ENCODE measurements around the gene ARID3C.

ARID3C gene

DNA sequence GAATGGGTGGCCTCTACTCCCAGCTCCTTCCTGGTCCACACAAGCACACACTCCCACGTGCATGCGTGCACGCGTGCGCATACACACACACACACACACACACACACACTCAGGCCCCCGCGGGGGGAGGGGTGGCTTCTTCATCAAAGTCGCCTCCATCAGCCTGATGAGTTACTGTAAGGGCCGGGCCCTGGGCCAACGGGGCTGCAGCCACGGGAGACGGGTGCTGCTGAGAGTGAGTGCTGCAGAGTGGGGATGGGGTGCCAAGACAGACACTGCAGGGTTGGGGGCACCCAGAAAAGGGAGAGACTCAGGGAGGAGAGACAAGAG is 57.4 kb downstream of the ARID3C start:
- Histone ChIP-seq H3K4me3 (ENCODE audit: low read length in 2 of 2) (no peak overlapping the region), H3K4me1 (ENCODE audit: control insufficient read depth in 2 of 2, insufficient read depth in 2 of 2, low read length in 2 of 2) (peaks cover 22 to 36% of the 10 kb centered on the region in 2 donors), H3K36me3 (ENCODE audit: control insufficient read depth in 2 of 2, insufficient read depth in 2 of 2, low read length in 2 of 2) (no peaks in the 10 kb centered on the region), H3K27me3 (ENCODE audit: control insufficient read depth in 2 of 2, insufficient read depth in 2 of 2, low read length in 2 of 2) (peaks cover 2 to 5% of the 10 kb centered on the region in 2 donors), H3K27ac (ENCODE audit: low read depth in 2 of 2, low read length in 2 of 2) (peak overlapping the region; percentile 27 to 43), H3K9me3 (ENCODE audit: control insufficient read depth in 2 of 2, low read length in 2 of 2) (no peaks in the 10 kb centered on the region), H3K9ac (ENCODE audit: low read depth in 1 of 2, low read length in 2 of 2) (no peak overlapping the region)
